Raji (cell line): ENCODE data around the gene PERM1.

ENCODE experiments used
- POLR2A ChIP-seq: IDR thresholded peaks from 2 replicates; pipeline ENCODE4 v1.6.1; 2011; ENCODE audit warnings: low read depth, low read length, control low read depth; ENCODE audit not compliant: insufficient read depth

Gene PERM1

GRCh38 chr1:945688-946556 is 36.0 kb downstream of the PERM1 start:
- TF ChIP-seq POLR2A: no peak

GRCh38 chr1:944341-945325 is 37.3 kb downstream of the PERM1 start:
- TF ChIP-seq POLR2A: no peak

GRCh38 chr1:943545-944340 is 38.1 kb downstream of the PERM1 start:
- no peak for TF ChIP-seq POLR2A

GRCh38 chr1:942864-943533 is 38.9 kb downstream of the PERM1 start:
- TF ChIP-seq POLR2A: no peak

- no peak for TF ChIP-seq POLR2A
Measured at GRCh38 chr1:942411-942821, 39.5 kb downstream of the PERM1 start.

- no peak for TF ChIP-seq POLR2A
Measured at GRCh38 chr1:941588-942383, 40.1 kb downstream of the PERM1 start.

GRCh38 chr1:941015-941587 is 40.8 kb downstream of the PERM1 start:
- TF ChIP-seq POLR2A: no peak

GRCh38 chr1:940107-941014 is 41.5 kb downstream of the PERM1 start:
- TF ChIP-seq POLR2A: no peak

- TF ChIP-seq POLR2A: no peak
Measured at GRCh38 chr1:939511-940106, 42.3 kb downstream of the PERM1 start.

- TF ChIP-seq POLR2A: no peak
Measured at GRCh38 chr1:938711-939489, 43.0 kb downstream of the PERM1 start.

- TF ChIP-seq POLR2A: no peak
Measured at GRCh38 chr1:938088-938683, 43.7 kb downstream of the PERM1 start.

GRCh38 chr1:937521-937920 is 44.4 kb downstream of the PERM1 start:
- TF ChIP-seq POLR2A: no peak
